Anterior cingulate cortex (tissue), 58 donors: ENCODE data around the gene PLXNB2.

Source experiments
- DNase-seq, 58 donors: peaks; one replicate each; lab custom pipeline; 2025; lab: John Stamatoyannopoulos, UW

The PLXNB2 gene

DNA sequence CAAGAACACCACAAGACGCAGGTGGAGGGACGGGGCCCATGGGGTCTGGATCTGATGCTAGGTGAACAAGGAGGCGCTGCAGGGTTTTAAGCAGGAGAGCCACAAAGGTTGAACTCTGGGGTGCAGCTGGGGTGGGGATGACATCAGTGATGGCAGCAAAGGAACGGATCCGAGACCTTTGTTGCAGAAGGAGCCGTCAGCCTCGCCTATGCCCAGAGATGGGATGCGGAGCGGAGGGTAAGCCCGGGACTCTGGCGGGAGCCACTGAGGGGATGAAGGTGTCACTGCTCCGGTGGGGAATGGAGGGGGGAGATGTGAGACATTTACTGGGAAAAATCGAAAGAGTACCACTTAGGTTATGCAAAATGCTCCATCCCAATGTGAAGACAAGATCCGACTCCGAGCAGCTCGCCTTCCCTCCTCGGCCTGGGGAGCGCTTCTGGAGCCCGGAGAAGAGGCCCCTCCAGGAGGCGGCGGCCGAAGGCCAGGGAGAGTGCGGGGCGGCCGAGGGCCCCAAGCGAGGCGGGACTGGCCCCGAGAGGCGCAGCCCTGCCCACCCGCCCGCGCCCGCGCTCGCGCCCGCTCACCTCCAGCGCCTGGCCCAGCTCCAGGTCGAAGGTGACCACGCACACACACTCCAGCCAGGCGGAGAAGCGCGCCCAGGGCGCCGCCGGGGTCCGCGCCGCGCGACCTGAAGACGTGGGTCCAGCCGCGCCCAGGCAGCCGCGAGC lies 18.9 kb upstream of the PLXNB2 start:
- peak in 1 of 58 donors; percentile 77 for DNase-seq

DNA sequence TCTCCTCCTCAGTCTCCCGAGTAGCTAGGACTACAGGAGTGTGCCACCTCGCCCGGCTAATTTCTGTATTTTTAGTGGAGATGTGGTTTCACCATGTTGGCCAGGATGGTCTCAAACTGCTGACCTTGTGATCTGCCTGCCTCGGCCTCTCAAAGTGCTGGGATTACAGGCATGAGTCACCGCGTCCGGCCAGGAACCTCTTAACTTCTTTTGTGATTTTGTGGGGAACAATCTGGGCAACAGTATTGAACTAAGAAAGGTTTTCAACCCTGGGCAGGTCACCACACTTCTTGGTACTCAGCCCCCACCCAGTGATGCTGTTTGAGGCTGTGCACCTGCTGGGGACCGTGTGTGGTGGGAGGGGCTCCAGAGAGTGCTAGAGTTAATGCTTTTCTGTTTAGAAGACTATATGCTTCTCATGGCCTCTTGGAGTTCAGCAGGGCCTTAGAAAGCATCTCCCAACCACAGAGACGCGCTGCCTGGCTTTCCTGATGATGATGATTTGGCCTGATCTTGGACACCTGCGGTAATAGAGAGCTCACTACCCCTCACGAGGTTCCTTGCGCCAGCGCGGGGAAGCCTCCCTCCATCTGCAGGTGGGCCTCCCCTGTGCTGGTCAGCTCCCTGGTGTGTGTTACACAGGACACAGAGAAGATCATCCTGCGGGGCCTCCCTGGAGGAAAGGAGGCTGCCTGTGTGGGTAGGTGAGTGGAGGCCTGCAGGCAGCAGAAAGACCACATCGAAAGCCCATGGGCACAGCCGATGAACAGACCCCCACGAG lies 18.2 kb upstream of the PLXNB2 start:
- no peak for DNase-seq

DNA sequence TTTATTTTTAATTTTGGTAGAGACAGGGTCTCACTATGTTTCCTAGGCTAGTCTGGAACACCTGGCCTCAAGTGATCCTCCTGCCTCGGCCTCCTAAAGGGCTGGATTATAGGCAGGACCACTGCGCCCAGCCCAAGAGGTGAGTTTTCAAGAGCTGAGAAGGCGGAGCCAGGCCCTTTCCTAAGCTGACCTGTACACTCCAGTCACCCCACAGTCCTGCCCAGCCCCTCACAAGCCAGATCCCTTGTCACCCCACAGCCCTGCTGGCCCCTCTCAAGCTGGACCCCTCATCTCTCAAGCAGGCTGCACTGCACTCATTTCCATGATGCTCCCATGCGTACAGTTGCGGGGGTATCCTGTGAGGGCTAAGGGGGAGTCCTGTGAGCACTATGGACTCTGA lies 16.5 kb upstream of the PLXNB2 start:
- DNase-seq: no peak

DNA sequence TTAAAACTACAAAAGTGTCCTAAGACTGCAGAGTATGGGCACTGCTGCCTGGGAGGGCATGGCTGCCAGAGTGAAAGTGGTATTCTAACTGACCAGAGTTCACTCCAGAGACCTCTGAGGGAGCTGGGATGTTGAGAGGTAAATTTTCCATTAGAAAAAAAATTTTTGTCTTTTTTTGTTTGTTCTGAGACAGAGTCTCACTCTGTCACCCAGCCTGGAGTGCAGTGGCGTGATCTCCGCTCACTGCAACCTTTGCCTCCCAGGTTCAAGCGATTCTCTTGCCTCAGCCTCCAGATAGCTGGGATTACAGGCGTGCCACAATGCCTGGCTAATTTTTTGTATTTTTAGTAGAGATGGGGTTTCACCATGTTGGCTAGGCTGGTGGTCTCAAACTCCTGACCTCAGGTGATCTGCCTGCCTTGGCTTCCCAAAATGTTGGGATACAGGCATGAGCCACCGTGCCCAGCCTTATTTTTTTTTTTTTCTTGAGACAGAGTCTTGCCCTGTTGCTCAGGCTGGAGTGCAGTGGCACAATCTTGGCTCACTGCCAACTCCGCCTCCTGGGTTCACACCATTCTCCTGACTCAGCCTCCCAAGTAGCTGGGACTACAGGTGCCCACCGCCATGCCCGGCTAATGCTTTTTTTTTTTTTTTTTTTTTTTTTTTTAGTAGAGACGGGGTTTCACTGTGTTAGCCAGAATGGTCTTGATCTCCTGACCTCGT lies 15.1 kb upstream of the PLXNB2 start:
- DNase-seq: peak in 1 of 58 donors; percentile 33

DNA sequence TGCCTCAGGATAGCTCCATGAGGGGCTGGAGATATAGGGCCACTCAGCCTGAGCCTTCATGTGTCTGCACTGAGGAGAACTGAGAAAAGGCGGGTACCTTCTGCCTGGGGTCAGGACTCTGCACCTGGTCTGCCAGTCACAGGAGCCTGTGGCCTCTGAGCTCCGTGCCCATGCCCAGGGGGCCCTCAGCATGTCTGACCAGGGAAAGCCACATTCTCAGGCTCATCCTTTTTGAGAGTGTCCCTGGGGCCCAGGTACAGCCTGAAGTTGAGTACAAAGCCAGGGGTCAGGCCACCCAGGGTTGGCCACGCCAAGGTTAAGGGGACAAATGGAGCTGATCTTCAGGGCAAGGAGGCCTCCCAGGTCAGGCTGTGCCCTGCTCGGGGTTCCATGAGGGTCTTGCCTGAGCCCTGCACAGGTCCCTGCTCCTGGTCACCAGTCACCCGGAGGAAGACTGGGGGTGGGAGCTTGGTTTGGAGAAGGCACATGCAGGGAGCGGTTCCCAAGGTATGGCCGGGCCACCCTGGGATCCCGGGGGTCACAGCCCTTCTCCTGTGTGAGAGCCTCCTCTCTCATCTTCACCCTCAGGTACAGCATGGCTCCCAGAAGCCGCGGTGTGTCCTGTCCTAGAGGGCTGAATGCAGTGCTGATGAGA lies 13.4 kb upstream of the PLXNB2 start:
- DNase-seq: no peak

DNA sequence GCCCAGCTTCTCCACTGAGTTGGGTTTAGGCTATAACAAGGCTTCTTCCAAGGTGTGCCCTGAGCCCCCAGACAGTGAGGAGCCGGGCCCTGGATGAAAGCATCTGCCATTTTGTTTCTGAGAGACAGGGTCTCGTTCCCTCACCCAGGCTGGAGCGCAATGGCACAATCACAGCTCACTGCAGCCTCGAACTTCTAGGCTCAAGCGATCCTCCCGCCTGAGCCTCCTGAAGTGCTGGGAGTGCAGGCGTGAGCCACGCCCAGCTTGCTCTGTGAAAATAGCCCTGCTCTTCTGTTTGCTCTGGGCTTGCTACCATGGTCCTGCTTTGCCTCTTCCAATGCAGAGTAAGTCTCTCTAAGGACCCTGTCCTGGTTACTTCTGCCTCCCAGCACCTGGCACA lies 12.7 kb upstream of the PLXNB2 start:
- no peak for DNase-seq

DNA sequence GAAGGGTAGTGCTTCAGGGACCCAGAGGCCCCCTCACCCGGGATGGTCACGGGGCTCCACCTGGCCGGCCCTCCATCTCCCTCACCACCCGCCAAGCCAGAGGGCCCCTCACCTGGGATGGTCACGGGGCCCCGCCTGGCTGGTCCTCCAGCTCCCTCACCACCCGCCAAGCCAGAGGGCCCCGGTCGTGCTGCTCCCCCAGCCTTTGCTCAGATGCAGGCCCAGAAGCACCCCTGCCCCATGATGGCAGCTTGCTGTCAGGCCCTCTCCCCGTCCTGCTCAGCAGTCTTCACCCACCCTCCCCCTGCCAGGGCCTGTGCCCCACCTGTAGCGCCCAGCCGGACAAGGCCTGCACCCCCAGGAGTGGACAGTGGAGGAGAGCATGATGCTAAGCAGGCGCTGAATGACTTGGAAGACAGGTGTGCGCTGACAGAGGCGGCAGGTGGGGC lies 12.1 kb upstream of the PLXNB2 start:
- DNase-seq: no peak

DNA sequence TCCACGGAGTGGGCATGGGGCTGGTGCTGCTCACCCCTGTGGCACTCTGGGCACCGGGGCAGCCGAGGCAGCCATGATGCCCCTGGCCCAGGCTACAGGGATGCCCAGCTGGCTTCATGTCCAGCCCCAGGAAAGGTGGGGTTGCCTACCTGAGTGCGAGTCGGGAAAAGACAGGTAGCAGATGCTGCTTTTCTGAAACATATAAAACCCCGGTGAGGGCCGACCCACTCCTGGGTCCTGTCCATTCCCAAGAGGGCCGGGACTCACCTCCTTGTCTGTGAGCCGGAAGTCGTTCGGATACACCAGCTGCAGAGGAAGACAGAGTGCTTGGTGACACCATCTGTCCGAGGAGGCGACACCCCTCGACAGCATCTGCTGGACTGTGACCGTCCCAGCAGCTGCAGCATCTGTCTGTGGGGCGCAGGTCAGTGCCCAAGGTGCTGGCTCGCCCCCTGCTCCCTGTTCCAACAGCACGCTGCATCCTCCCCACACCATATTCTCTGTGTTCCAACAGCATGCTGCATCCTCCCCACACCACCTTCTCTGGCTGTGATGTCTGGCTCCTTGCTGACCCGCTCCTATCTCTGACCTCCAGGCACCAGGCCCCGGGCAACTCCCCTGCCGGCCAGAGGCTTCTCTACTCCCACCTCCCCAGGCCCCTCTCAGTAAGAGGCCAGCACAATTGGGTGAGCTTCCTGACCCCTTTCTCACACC lies 11.4 kb upstream of the PLXNB2 start:
- no peak for DNase-seq

DNA sequence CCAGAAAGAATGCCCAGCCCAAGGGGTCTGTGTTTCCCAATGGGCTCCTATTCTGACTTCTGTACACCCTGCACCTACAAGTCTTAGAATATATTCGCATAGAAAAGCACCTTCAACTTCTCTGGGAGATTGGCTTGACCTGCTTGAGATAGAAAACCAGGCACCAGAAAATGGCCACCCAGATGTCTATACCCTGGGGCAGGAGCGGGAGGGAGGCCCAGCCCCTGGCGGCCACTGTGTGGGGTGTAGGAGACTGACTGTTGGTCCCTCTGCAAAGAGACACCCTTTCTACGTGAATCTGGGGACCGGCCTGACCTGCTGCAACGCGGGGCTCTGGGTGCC lies 10.9 kb upstream of the PLXNB2 start:
- no peak for DNase-seq

DNA sequence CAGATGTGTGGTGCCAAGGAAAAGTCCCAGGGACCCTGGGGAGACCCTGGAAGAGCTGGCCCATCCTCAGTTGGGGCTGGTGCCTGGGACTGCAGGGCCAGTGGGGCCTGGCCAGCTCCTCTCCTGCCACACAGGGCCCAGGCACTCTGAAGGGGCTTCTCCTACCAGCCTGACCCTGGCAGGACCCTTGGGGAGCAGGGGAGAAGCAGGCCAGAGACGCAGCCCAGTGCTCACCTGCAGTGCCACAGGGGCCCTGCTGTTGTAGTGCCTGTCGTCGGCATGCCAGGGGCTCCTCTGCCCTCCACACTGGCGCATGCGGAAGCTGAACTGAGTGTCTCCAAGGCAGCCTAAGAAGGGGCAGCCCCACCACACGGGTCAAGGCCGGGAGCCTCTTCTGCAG lies 10.2 kb upstream of the PLXNB2 start:
- no peak for DNase-seq

DNA sequence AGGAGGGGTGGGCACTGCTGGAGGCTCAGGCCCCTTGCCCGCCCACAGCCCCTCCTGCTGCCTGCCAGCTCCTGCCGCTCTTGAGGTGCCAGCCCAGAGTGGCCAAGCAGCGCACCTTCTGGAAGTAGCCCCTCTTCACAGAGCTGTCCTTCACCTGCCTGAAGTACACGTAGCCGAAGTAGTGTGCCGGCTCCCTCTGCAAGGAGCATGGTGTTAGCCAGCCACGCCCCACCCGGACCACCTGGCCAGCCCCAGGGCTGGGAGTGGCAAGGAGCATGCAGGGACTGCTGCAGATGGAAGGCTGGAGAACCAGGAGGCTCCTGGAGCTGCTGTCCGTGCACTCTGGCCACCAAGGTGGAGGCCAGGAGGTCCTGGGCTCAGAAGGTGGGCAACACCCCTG lies 9.7 kb upstream of the PLXNB2 start:
- no peak for DNase-seq

DNA sequence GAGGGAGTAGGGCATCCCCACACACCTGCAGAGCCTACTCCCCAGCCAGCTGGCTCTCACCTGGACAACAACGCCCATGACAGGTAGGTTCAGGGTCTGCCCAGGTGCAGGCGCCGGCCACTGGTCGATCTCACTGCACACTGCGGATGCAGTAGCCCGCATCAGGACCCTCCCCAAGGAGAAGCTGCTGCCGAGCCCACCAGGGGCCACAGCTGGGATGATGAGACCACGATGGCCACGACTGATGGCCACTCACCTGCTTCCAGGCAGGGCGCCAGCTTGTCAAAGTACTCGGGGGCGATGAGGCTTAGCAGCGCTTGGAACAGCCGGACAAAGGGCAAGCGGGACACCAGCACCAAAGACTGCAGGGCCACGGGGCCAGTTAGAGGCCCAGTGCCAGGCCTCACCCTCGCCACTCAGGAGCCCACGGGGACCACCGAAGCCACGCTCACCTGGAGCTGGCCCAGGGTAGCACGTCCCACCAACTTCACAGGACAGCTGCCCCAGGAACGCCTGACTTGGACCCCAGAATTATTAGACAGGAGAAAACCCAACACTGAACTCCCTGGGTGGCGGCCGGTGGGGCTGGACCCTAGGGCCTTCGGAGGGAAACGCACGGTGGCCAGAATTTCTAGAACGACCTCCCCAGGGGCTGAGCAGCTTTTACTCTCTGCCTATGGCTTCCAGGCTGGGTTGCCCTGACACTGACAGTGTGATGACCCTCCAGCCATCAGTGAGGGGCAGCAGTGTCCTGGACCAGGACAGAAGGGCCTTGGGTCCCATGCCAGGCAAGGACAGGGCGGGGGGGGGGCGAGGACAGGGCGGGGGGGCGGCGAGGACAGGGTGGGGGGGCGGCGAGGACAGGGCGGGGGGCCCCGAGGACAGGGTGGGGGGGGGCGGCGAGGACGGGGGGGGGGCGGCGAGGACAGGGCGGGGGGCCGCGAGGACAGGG lies 8.9 kb upstream of the PLXNB2 start:
- DNase-seq: no peak

DNA sequence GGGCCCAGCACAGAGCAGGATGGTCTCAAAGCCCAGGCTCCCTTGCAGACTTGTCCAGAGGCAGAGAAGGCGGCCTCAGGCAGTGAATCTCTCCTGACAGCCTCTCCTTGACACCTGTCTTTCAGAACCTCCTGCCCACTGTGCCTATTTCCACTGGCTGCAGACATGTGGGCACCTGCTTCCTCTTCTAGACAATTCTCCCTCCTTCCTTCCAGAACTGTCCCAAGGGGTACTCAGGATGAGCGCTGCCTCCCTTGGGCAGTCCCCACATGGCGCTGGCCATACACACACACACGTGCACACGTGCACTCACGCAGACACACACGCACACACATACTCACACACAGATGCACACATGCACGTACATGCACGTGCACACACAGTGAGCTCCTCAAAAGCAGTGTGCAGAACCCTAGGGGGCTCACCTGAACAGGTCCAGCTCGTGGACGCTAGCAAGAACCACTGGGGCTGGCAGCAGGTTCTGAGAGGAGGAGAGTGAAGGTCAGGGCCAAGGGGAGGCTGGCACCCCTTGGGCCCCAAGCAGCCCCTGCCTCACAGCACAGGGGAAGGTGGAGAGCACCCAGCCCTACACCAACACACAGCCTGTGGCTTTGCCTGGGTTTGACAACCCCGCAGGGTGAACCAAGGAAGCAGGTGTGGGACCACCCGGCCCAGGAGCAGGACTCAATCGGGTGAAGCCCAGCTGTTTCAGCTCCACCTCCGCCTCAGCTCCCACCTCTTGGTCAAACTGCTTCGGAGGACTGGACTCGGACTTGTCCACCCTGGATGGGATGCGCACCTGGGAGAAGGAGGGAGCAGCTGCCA lies 8.1 kb upstream of the PLXNB2 start:
- no peak for DNase-seq

DNA sequence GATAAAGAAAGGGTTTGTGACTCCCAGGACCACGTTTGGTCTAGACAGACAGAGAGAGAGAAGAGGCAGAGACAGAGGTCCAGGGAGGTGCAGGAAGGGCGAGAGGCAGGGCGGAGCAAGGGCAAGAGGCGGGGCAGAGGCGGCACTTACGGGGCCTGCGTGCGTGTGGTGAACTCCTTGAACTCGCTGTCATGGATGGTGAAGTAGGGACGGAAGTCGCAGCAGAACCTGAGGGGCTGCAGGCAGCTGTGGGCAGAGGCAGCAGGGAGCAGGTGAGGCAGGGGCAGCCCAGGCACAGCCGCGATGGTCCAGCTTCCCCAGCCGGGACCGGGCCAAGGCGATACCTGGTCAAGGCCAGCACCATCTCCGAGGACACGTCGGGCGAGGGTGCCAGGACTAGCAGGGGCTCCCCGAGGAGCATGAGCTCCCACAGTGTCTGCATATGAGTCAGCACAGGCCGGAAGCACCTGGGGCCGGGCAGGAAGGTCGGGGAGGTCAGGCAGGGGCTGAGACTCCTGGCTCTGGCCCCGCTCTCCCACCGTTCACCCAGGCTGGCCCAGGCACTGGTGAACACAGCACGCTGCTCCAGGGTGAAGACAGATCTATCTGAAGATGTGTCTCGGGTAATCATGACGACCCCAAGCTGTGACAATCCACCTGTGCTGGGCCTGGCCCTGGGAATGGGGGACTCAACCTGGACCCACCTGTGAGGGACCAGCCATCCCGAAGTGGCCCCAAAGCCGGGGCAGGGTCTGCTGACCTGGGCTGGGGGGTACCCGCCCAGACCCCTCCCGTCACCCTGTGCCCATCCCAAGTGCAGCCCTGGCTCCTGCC lies 7.2 kb upstream of the PLXNB2 start:
- no peak for DNase-seq

DNA sequence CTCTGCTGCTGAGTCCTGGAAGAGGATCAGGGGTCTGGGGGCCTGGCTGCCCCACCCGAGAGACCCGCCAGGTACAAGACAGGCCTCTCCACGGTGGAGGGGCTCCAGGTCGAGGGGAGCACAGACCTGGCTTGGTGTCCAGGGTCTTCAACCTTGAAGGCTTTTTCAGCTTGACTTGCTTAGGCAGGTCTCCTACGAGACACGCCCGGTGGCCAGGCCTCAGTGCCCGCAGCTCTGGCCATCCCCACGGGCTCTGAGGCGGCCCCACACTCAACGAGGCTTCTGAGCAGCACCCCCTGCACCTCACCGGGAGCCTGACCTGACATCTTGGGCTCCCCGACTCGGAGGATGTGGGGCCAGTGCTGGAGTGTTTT lies 6.6 kb upstream of the PLXNB2 start:
- DNase-seq: no peak

DNA sequence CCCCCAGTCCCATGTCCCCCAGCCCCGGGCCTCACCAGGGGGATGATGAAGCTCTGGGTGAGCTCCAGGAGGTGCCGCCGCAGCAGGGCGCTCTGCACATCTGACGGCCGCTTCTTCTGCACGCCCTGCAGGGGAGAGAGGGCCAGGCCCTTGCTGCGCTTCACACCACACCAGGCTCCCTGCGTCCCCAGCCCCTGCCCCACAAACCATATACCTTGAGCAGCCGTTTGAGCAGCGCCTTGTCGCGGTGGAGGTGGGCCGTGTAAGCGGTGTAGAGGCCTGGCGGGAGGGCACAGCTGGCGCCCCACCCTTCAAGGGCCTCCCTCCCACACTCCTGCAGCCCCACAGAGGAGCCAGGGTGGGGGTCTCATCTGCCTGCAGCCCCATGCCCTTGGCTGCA lies 6.2 kb upstream of the PLXNB2 start:
- no peak for DNase-seq

DNA sequence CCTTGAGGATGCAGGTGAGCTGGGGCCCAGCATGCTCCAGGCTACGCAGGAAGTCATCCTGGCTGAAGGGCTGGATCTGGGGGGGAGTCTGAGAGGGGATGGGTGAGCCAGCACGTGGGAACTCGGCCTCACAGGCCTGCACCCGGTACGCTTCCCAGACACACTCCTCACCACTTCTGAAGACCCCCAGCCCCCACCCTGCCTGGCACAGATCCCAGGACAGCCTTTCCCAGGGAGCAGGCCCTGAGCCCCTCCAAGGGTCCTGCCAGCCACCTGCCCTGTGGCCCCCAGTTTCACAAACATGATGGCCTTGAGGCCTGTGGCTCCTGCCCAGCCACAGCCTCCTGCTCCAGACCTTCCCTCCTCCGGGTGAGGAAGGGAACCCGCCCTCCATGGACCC lies 5.6 kb upstream of the PLXNB2 start:
- no peak for DNase-seq
